NCI-H345 (cell line): ENCODE results near the gene MED25.
A peak's percentile ranks its signal among the peaks of the same experiment; 100 is the strongest.

Experiments used
- DNase-seq: peaks from one replicate; lab custom pipeline; 2025; lab: John Stamatoyannopoulos, UW

MED25 gene

GRCh38 chr19:49873834-49874233 is 55.7 kb downstream of the MED25 start:
- no peak for DNase-seq

- no peak for DNase-seq
Observed at GRCh38 chr19:49874503-49875157, 56.5 kb downstream of the MED25 start.

- DNase-seq, result no peak
Observed at GRCh38 chr19:49875177-49875576, 57.1 kb downstream of the MED25 start.

- peak; percentile 32 for DNase-seq
Observed at GRCh38 chr19:49875857-49876421, 57.9 kb downstream of the MED25 start.

GRCh38 chr19:49876422-49877019 is 58.4 kb downstream of the MED25 start:
- DNase-seq, result peak; percentile 95

- peak; percentile 99 for DNase-seq
Observed at GRCh38 chr19:49877020-49877878, 59.2 kb downstream of the MED25 start, which contains the start of the genes AKT1S1 and TBC1D17. AKT1S1 (minus strand) TSS chr19:49877355; CDS start chr19:49873295, 4,060 bp downstream. TBC1D17 (plus strand) TSS chr19:49877702; CDS start chr19:49877724, 22 bp downstream.

GRCh38 chr19:49877879-49878743 is 60.0 kb downstream of the MED25 start:
- peak; percentile 92 for DNase-seq

- DNase-seq, result no peak
Observed at GRCh38 chr19:49878744-49879070, 60.6 kb downstream of the MED25 start.

- DNase-seq, result no peak
Observed at GRCh38 chr19:49879243-49879963, 61.3 kb downstream of the MED25 start.

GRCh38 chr19:49880162-49880869 is 62.2 kb downstream of the MED25 start:
- DNase-seq, result no peak

- no peak for DNase-seq
Observed at GRCh38 chr19:49881186-49881585, 63.1 kb downstream of the MED25 start.

GRCh38 chr19:49881672-49882394 is 63.7 kb downstream of the MED25 start:
- no peak for DNase-seq

- no peak for DNase-seq
Observed at GRCh38 chr19:49882643-49883042, 64.6 kb downstream of the MED25 start.

GRCh38 chr19:49883094-49883493 is 65.0 kb downstream of the MED25 start:
- no peak for DNase-seq

- no peak for DNase-seq
Observed at GRCh38 chr19:49884109-49884508, 66.0 kb downstream of the MED25 start.

GRCh38 chr19:49884760-49885159 is 66.7 kb downstream of the MED25 start:
- DNase-seq, result no peak
